Brain microvascular endothelial cell (primary cell): ENCODE measurements around the gene SOX15.

ENCODE experiments used
- DNase-seq: peaks from one replicate; pipeline ENCODE4 v3.0.0-alpha.2; 2020
- H3K27ac ChIP-seq: fragments of 250-450 bp; sonication (Bioruptor Pico); 2 replicates; pipeline ENCODE4 v1.5.1; 2020; ENCODE audit warnings: mild to moderate bottlenecking, moderate library complexity
- H3K27me3 ChIP-seq: fragments of 250-450 bp; sonication (Bioruptor Pico); replicated peaks from 2 replicates; pipeline ENCODE4 v1.5.1; 2020; ENCODE audit warnings: mild to moderate bottlenecking
- H3K36me3 ChIP-seq: fragments of 250-450 bp; sonication (Bioruptor Pico); replicated peaks from 2 replicates; pipeline ENCODE4 v1.5.1; 2020; ENCODE audit warnings: mild to moderate bottlenecking
- H3K4me3 ChIP-seq: 2 replicates; pipeline ENCODE4 v1.5.1; 2011; ENCODE audit warnings: low read depth, mild to moderate bottlenecking, control low read depth, low read length, moderate library complexity
- CTCF ChIP-seq: IDR thresholded peaks from 2 replicates; pipeline ENCODE4 v1.5.1; 2011; ENCODE audit warnings: low read depth, mild to moderate bottlenecking, moderate library complexity, low read length, control low read depth, inconsistent platforms; ENCODE audit errors: missing control alignments
- in situ Hi-C: cut with HindIII; loops from 2 replicates; pipeline ENCODE4 v1.10.0; 2017; ENCODE audit warnings: low sequenced_read_pairs, low pct_ligation_motif_present

Gene SOX15

GRCh38 chr17:7589891-7590691 is at the start of gene SOX15:
TSS of gene SOX15 (minus strand) at chr17:7590094. CDS start at chr17:7589676, 418 bp downstream.
- no peak for TF ChIP-seq CTCF
- Histone ChIP-seq H3K36me3 (peaks cover 53% of the 10 kb centered on the region), H3K4me3 (peak within 1 kb of the TSS; percentile 9), H3K27ac (peak within 1 kb of the TSS; percentile 57), H3K27me3 (no peaks in the 10 kb centered on the region)
- in situ Hi-C loops, result no loop called here
- DNase-seq, result no peak

DNA sequence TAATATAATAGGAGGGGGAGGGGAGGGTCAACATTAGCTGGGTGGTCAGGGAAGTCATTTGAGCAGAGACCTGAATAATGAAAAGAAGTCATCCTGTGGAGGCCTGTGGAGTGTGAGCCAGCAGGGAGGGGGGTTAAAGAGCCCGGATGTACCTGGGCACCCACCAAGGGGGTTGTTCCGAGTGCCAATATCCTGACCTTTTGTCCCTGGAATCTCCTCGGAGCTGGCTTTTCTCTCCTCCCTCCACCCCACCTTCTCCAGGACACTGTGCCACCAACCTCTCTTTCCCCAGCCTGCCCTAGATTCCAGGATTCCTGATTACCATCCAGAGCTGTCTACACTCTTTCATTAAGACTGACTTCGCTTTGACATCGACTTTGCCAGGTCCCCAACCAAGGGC is 46.3 kb upstream of the SOX15 start:
- H3K4me3 ChIP-seq, result no peak overlapping the region
- no peak for TF ChIP-seq CTCF
- no peaks in the 10 kb centered on the region for H3K36me3 ChIP-seq
- no peaks in the 10 kb centered on the region for H3K27me3 ChIP-seq
- DNase-seq, result no peak
- no peak overlapping the region for H3K27ac ChIP-seq
- in situ Hi-C loops, result no loop called here

GRCh38 chr17:7634384-7634783 is 44.5 kb upstream of the SOX15 start:
- Histone ChIP-seq H3K27me3 (no peaks in the 10 kb centered on the region), H3K4me3 (no peak overlapping the region), H3K36me3 (no peaks in the 10 kb centered on the region), H3K27ac (no peak overlapping the region)
- in situ Hi-C loops, result no loop called here
- peak; percentile 84 for TF ChIP-seq CTCF
- peak; percentile 25 for DNase-seq

DNA sequence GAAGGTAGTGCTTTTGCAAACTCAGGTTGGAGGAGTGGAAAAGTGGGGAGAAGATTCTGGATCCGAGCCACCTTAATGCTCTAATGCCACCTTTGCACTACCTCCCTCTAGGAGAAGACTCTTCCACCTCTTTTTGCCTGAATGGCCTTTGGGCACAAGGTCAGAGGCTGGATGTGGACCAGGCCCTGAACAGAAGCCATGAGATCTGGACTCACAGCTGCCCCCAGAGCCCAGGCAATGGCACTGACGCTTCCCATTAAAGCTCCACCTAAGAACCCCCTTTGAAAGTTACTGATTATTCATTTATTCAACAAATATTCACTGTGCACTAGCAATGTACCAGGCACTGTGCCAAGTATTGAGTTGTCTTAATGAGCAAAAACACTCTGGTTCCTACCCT is 43.2 kb upstream of the SOX15 start:
- H3K4me3 ChIP-seq, result no peak overlapping the region
- peak; percentile 17 for TF ChIP-seq CTCF
- H3K27ac ChIP-seq, result no peak overlapping the region
- H3K36me3 ChIP-seq, result no peaks in the 10 kb centered on the region
- no peak for DNase-seq
- in situ Hi-C loops, result no loop called here
- no peaks in the 10 kb centered on the region for H3K27me3 ChIP-seq

- Histone ChIP-seq H3K27me3 (no peaks in the 10 kb centered on the region), H3K27ac (no peak overlapping the region), H3K36me3 (no peaks in the 10 kb centered on the region), H3K4me3 (no peak overlapping the region)
- in situ Hi-C loops, result no loop called here
- TF ChIP-seq CTCF, result peak; percentile 73
- DNase-seq, result no peak
These were observed 42.6 kb upstream of the SOX15 start for GRCh38 chr17:7632492-7632894.
